GM21423 (cell line): ENCODE data around the gene HEPN1.

ENCODE experiments used
- ATAC-seq: cut with Tn5 transposase; IDR thresholded peaks from one replicate; pipeline ENCODE4 v1.9.1; 2021; ENCODE audit warnings: mild to moderate bottlenecking, moderate library complexity; ENCODE audit not compliant: unreplicated experiment

The HEPN1 gene

GRCh38 chr11:124884340-124884739 lies 34.7 kb upstream of the HEPN1 start:
- ATAC-seq, result no peak

- no peak for ATAC-seq
These were observed 34.1 kb upstream of the HEPN1 start for GRCh38 chr11:124884869-124885479.

- ATAC-seq, result no peak
These were observed 32.6 kb upstream of the HEPN1 start for GRCh38 chr11:124886476-124886875.

GRCh38 chr11:124886978-124887666 lies 31.9 kb upstream of the HEPN1 start:
- ATAC-seq, result no peak

GRCh38 chr11:124887667-124888013 lies 31.4 kb upstream of the HEPN1 start:
- no peak for ATAC-seq

GRCh38 chr11:124889191-124890091 lies 29.6 kb upstream of the HEPN1 start:
- no peak for ATAC-seq

GRCh38 chr11:124890151-124890550 lies 28.9 kb upstream of the HEPN1 start:
- no peak for ATAC-seq

GRCh38 chr11:124890683-124891372 lies 28.2 kb upstream of the HEPN1 start:
- ATAC-seq, result no peak

- ATAC-seq, result no peak
These were observed 27.6 kb upstream of the HEPN1 start for GRCh38 chr11:124891373-124891861.

- no peak for ATAC-seq
These were observed 26.9 kb upstream of the HEPN1 start for GRCh38 chr11:124892146-124892545.

- ATAC-seq, result no peak
These were observed 26.1 kb upstream of the HEPN1 start for GRCh38 chr11:124892750-124893454.

GRCh38 chr11:124893781-124894401 lies 25.2 kb upstream of the HEPN1 start:
- ATAC-seq, result no peak

GRCh38 chr11:124894606-124895430 lies 24.2 kb upstream of the HEPN1 start:
- no peak for ATAC-seq

GRCh38 chr11:124895471-124895971 lies 23.5 kb upstream of the HEPN1 start:
- ATAC-seq, result no peak

GRCh38 chr11:124896071-124896750 lies 22.8 kb upstream of the HEPN1 start:
- no peak for ATAC-seq

- ATAC-seq, result no peak
These were observed 22.1 kb upstream of the HEPN1 start for GRCh38 chr11:124896821-124897391.

- no peak for ATAC-seq
These were observed 21.3 kb upstream of the HEPN1 start, which contains the start of gene ROBO4 for GRCh38 chr11:124897674-124898262. Gene ROBO4, minus strand, starts transcription at chr11:124897865. Its CDS starts 70 bp downstream, at chr11:124897795.
